RPMI8226 (cell line): ENCODE data around the gene UFC1.

ENCODE experiments used
- DNase-seq: peaks from one replicate; pipeline ENCODE4 v3.0.0-alpha.2; 2015

The UFC1 gene

GRCh38 chr1:161172349-161172748 lies 18.6 kb downstream of the UFC1 start:
- DNase-seq: no peak

DNA sequence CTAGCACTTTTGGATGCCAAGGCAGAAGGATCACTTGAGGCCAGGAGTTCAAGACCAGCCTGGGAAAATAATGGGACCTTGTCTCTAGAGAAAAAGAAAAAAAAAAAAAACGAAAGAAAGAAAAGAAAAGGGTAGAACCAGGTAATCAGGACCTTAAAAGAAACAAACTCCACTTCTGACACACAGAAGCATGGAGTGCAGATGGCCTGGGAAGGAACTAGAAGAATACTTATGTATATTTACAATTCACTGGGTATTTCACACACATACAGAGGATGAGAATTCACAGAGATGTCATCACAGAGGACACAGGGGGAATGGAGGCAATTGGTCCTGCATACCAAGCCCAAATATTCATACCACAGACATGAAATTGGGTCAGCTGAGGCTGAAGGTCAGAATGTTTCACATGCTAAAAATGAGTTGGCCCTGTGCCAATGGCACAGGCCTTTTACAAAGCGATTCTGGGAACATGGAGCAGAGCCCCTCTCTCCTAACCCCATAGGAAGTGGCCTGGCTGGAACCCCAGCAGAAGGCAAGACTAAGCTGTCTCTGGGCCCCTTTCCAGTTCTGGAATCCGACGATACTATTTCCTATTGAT lies 19.1 kb downstream of the UFC1 start:
- no peak for DNase-seq

GRCh38 chr1:161173711-161174110 lies 19.9 kb downstream of the UFC1 start:
- no peak for DNase-seq

DNA sequence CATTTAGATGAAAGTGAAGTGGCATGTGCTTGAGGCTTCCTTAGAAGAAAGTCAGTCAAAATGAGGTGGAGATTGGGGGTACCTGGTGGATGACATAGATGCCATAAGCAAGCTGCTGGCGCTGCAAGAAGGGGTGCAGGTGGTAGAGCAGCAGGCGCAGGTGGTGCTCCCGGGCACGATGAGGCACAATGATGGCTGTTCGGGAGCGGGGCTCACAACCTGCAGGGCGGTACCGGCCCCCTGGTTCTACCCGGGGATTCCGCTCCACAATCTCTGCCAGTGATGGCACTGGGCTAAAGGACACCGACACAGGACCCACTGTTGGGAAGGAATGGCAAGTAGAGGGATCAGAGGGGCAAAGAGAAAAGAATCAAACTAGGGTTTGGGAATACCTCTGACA lies 21.1 kb downstream of the UFC1 start:
- DNase-seq: no peak

DNA sequence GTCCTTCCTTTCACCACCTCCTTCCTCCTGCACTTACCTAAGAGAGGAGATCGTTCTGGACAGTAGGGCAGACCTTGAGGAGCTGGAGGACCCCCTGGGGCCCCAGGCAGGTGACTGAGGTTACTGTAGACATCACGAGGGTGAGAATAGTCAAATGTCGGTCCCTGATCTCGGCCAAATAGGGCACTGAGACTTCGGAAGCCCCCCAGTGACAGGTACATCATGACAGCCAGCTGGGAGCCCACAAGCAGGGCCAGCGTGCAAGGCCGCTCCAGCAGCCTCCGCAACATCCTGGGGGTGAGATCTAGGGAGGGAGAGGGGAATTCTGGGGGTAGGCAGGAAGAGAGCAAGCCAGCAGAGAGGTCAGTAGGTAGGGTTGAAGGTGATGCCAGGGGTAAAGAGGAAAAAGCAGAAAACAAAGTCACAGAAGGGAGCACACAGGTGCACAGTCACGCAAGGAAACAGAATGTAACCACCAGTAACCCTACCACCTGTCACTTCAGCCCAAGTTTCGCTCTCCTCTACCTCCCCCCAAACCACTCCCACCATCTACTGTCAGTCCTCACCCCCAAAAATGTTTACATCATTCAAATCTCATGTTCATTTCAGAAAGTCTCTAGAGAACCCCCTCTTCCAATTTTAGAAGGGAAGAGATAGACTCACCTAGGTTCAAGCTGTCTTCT lies 22.1 kb downstream of the UFC1 start:
- DNase-seq: peak; percentile 56

GRCh38 chr1:161176468-161177111 lies 22.8 kb downstream of the UFC1 start:
- no peak for DNase-seq

DNA sequence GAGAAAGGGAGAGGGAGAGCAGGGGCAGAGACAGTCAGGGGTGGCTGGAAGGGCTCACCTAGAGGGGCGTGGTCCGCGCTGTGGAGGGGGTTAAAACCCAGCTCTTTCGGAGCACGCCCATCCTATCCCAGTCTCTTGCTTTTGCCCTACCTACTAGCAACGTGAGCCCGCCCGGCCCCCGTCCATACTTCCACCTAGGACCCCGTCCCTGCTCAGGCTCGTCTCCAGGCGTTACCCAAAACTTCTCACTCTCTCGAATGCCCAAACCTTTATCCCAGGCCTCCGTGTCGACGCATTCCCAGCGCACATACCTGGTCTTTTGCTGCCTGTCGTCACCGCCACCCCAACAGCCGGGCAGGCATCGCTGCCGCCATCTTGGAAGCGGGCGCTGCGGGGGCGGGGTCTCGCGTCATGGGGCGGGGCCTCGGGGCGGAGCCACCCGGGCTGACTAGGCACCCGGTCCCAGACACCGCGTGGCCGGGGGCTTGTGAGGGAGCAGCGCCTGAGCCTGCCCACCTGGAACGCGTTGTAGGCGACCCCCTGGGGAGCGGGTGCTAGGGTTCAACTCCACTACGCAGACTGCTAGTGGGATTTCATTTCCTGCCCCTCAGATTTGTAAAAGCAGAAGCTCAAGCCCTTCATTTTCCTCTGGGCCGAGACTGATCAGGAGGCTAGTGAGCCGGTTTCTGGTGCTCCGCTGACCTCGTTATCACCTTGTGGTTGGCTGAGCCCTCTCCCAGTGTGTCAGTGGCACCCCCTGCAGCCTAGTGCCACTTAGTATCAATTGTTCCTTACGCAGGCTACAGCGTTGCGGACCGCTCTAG lies 23.5 kb downstream of the UFC1 start, which contains the start of gene B4GALT3:
B4GALT3 (minus strand) TSS at position 396 of the 824 bp plus-strand sequence. CDS start 1,447 bp downstream, outside the sequence.
- DNase-seq: peak; percentile 91

DNA sequence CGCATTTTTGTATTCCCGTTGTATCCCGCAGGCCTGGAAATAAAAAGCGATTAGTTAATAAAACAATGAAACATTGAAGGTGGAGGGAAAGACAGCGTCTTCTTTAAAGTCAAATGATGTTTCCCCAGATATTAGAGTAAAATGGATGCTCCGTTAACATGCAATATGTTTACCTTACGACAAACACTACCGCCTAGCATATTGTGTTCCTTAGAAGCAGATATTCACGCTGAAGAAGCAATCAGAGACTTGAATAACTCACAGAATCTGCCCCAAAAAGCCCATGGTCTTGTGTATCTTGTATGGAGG lies 24.1 kb downstream of the UFC1 start:
- no peak for DNase-seq

DNA sequence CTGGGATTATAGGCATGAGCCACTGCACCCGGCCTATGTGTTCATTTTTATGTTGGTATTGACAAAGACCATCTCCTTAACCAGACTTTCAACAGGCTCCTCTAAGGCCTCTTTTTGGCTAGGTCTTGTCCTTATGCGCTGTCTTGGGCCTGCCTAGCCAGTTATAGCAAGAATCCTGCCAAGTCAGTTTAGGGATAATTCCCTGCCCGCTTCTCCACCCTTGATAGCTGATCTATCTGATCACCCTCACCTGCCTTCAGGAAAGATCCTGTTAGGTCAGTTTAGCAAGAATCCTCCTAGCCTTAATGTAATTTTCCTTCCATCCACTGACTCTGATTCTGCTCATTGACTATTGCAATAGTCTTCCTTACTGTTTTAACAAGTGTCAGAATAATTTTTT lies 25.9 kb downstream of the UFC1 start:
- DNase-seq: no peak

GRCh38 chr1:161180639-161181038 lies 26.9 kb downstream of the UFC1 start:
- no peak for DNase-seq

- DNase-seq: no peak
Observed at GRCh38 chr1:161182214-161182613, 28.4 kb downstream of the UFC1 start.

GRCh38 chr1:161185282-161185682 lies 31.5 kb downstream of the UFC1 start:
- DNase-seq: peak; percentile 97

- peak; percentile 67 for DNase-seq
Observed at GRCh38 chr1:161185732-161186311, 32.0 kb downstream of the UFC1 start.

GRCh38 chr1:161187311-161187710 lies 33.5 kb downstream of the UFC1 start:
- DNase-seq: no peak

- DNase-seq: no peak
Observed at GRCh38 chr1:161188381-161188780, 34.6 kb downstream of the UFC1 start.

GRCh38 chr1:161189036-161189435 lies 35.3 kb downstream of the UFC1 start:
- DNase-seq: no peak

- DNase-seq: peak; percentile 26
Observed at GRCh38 chr1:161190962-161191521, 37.3 kb downstream of the UFC1 start.

DNA sequence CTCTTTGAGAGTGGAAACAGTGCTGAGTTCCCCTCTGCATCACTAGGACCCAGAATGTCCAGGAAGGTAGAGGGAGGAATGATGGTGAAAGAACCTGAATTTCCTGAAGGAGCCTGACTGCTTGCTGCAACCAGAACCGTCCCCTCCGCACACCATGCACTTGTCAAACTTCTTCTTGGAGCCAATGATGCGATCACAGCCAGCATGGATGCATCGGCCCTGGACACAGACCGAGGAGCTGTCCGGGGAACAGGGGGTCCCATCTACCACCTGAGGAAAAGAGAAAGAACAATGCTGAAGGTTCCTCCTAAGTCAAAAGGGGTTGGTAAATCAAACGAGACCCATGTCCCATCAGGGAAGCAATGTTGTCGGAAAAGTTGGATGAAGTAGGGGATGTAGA lies 38.2 kb downstream of the UFC1 start:
- no peak for DNase-seq

GRCh38 chr1:161192476-161193465 lies 39.0 kb downstream of the UFC1 start:
- peak; percentile 87 for DNase-seq

DNA sequence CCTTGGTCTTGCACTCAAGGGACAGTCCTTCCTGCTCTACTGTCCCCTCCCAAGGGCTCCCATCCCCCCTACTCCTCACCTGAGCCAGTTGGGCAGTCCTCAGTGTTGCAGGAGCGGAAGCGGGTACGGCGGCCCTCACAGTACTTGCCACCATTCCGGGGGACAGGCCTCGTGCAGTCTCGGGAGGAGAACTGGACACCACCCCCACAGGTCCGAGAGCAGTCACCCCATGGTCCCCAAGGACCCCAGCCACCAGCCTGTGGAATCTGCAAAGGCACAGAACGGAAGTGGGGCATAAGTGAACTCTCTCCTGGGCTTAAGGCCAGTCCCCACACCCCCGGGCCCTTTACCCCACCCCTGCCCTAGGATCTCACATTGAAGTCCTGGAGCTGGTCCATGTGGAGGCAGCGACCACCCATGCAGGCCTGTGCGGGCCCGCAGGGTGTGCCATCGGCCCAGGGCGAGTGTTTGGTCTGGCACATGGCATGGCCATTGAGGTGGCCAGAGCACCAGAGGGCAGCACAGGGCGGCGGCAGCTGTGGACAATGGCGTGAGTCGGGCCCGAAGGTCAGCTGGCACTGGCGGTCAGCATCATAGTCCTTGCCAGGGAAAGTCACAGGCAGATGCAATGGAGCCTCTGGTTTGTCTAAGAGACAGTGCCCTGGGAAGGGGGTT lies 39.9 kb downstream of the UFC1 start:
- no peak for DNase-seq

GRCh38 chr1:161195171-161195570 lies 41.4 kb downstream of the UFC1 start:
- DNase-seq: no peak
